CD4-positive, alpha-beta T cell treated with Interferon alpha-2 for 1 hour (primary cell): ENCODE results near the gene TTLL7.
"Not testable (repeated sequence)": the region's sequence is repeated elsewhere in the genome, so short reads cannot be mapped to it uniquely, and the experiment has no call there.

Source experiments
- DNase-seq, 2 donors: peaks; one replicate each; pipeline ENCODE4 v3.0.0-alpha.2; 2020 to 2022

TTLL7 gene

DNA sequence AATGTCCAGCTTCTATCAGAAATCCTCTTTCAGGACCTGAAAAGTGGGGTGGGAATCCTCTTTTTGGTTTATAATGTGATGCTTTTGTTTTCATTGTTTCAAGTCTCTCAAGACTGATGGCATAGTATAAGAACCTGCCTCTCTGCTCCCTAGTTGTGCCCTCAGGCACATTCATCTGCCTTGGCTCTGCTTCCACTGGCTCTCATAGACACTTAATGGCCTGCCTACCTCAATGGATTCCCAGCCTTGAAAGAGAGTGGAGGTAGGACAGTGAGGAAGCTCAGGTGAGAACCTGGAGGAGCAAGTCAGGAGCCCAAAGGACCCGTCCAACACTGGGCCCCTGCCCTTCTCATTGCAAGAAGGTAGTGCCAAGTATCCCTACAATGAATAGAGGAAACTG lies 4.8 kb downstream of the TTLL7 start:
- no peak for DNase-seq

- no peak for DNase-seq
Measured at GRCh38 chr1:83990734-83991133, 8.2 kb downstream of the TTLL7 start.

DNA sequence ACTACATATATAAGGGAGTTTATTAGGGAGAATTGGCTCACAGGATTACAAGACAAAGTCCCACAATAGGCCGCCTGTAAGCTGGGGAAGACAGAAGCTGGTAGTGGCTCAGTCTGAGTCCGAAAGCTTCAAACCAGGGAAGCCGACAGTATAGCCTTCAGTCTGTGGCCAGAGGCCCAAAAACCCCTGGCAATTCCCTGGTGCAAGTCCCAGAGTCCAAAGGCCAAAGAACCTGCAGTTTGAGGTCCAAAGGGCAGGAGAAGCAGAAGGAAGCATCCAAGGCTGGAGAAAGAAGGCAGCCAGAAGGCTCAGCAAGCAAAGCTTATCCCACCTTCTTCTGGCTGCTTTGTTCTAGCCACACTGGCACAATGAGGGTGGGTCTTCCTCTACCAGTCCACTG lies 13.9 kb downstream of the TTLL7 start:
- no peak for DNase-seq

GRCh38 chr1:83983918-83984317 lies 15.0 kb downstream of the TTLL7 start:
- DNase-seq: not testable (repeated sequence)

- no peak for DNase-seq
Measured at GRCh38 chr1:83978056-83978455, 20.9 kb downstream of the TTLL7 start.

DNA sequence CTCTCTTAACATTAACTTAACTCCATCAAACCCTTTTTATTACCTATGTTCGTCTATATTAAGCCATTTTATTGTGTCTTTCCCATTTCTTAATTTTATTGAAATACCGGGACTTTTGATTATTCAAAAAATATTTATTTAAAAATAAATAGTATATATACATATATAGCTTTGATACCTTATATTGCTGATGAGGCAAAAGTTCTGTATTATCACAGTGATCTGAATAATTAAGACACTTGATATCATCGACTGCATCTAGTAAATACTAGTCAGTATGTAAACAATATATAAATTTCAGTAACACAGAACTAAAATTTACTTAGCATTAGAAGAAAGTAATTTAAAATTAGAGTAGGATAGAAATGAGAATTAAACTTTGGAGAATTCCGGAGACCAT lies 22.0 kb downstream of the TTLL7 start:
- no peak for DNase-seq

- DNase-seq: no peak
Measured at GRCh38 chr1:83970802-83971201, 28.1 kb downstream of the TTLL7 start.

GRCh38 chr1:83970114-83970513 lies 28.8 kb downstream of the TTLL7 start:
- DNase-seq: no peak

GRCh38 chr1:83967336-83967735 lies 31.6 kb downstream of the TTLL7 start:
- no peak for DNase-seq

DNA sequence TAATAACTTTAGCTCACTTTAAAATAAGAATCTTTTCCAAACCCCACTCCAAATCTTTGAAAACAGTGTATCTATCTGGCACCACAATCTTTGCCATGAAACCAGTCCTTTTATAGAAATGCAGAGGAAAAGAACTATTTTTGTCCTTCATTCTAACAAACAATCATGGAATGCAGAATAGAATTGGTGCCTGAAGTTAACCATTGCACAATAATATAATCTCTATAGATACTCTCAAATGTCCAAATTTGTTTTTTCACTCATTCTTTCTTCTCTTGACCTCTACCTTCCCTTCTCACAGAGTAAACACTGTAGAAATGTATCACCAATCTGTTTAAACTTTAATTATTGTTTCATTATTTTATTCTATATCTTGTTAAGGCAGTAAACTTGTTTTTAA lies 34.8 kb downstream of the TTLL7 start:
- no peak for DNase-seq

- DNase-seq: no peak
Measured at GRCh38 chr1:83961571-83962295, 37.2 kb downstream of the TTLL7 start.

DNA sequence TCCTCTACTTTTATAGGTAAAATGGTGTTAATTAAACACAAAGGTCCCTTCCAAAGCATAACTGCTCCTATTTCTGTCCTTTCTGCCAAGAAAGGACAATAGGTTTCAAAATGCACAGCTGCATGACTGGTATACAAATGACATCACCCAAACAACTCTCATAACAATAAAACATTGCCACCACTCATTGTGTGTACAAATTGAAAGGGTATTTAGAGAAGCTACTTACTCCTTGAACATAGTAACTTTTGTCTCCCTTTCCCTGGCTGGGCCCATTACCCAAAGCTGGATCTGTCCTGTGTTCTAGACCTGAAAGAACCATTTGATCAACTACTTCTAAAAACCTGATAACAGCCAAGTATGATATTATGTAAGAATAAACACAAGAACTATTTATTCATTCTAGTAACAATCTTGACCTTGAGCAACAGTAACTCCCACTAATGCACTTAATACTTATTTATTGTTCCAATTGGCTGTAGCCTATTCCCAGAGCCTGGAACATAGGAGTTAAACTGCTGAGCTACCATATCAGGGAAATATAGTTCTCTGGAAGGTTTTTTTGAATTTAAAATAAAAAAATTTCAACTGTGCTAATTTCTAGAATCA lies 38.2 kb downstream of the TTLL7 start:
- DNase-seq: no peak

DNA sequence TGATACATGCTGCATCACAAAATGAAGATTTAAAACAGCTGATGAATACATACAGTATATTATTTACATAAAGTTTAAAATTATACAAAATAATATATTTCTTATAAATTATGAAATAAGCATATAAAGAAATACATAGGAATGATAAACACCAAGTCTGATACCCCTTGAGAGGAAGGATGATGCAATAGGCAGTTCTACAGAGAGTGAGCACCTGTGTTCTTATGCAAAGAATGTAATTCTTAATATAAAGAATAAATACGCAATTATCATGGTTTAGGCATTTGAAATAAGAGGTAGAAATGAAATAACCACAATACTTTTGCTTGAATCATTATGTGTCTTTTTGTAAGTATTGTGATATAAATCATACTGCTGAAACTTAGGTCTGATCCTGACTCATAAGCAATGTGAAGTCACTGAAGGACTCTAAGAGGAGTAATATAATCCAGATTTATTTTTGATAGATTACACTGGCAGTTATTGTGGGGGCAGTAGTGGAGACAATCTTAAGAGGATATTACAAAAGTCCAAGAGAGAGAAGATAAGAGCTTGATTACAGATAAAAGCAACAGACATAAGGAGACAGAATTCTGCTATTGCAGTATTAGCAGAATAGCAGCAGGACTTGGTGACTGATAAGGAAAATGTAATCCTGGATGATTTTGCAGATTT lies 39.0 kb downstream of the TTLL7 start:
- DNase-seq: no peak

- no peak for DNase-seq
Measured at GRCh38 chr1:83958704-83959103, 40.2 kb downstream of the TTLL7 start.

DNA sequence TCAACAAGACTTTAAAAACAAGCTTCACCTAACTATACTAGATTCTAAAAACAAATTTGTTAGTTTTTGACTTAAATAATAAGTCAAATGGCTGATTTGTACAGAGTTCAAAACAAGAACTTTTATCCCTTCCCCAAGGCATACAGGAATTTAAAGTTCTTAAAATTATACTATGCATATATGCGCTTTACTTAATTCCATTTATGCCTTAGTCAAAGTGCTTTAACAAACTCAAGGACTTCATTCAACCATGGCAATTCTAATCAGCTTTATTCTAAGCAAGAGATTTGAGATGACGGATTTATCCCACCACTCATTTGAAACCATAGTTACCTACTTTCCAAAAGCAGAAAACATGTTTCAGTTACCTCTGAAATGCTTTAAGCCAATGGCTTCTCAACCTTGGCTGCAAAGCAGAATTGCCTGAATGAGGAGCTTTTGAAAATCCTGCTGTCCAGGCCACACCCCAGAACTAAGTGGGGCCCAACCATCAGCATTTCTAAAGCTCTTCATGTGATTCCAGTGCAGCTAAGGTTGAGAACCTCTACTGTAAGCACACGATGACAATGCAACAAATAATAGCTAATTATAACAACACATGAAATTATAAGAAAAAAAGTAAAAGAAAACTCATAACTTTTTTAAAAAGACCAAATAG lies 44.6 kb downstream of the TTLL7 start:
- no peak for DNase-seq

GRCh38 chr1:83950106-83950661 lies 48.7 kb downstream of the TTLL7 start:
- no peak for DNase-seq

DNA sequence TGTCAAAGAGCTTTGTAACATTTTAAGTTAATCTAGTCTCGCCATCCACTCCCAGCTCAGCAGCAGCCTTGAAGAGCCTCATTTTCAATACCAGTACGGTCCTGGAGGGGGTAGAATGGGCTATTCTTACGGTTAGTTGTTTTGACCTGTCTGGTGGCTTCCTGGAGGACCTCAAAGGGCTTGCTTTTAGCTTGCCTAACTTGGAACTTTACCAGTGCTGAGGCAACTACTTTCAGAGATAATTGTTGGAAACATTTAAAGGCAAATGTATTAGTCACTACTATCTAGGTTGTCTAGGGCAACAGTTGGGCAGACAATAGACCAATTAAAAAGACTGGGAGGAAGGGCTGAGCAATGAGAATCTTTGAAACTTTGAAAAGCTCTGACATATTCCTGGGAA lies 56.0 kb downstream of the TTLL7 start:
- DNase-seq: no peak

DNA sequence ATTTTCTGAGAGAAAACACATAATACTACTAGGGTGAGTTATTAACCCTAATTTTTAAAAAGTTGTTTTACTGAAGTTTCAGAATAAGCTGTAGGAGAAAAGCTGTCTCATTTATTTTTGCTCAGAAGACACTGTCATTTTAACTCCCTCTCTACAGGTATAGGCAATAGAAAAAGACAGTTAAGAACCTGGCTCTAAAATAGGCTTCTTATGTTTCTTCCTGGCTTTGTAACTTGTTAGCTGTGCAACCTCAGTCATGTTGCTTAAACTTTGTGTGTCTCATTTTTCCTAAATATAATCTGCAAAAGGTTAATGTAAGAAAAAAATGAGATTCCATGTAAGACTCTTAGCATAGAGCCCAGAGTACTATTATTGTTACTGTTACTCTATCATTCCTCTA lies 64.4 kb downstream of the TTLL7 start:
- no peak for DNase-seq

DNA sequence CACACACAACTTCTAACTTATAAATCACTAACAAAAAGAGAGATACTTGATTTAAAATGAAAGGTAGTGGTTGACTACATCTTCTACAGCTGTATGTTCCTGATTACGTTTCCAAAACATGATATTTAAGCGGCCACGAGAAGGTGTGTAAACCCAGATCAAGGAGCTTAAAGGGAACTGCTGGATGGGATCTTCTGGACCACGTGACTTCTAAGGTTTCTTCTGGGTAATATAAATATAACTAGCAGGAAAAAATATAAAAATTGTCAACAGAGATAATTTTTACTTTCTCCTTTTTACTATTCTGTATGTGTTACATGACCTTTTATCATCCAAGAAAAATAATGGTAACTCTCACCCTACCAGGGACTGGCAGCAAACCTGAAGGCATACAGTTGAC lies 66.2 kb downstream of the TTLL7 start:
- DNase-seq: no peak

GRCh38 chr1:83932281-83932680 lies 66.7 kb downstream of the TTLL7 start:
- no peak for DNase-seq

DNA sequence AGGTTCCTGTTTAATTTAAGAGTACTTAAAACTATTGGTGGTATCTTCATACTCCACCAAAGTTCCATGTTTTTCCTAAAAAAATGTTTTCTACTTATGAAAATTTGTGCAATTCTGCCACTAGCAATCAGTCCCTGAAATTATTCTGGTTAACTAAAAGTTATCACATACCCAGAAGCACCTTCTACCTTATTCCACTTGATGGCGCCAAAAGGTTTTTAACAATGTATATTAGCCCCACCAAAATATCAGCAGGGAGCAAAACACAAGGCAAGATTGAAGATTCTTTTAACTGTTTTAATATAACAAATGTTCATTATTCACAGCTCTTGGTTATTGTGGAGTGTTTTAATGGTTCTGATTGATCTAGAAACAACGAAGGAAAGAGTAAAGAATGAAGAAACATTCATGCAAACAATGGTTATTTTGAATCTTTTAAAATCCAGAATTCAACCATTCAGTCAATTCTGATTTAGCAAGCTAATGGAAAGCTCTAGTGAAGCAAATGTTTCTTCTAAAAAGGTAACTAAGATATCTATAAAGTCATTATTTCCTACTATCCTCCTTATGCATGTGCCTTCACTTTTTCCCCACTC lies 67.2 kb downstream of the TTLL7 start:
- peak in 1 of 2 donors; percentile 63 for DNase-seq

GRCh38 chr1:83929184-83929583 lies 69.7 kb downstream of the TTLL7 start:
- no peak for DNase-seq

DNA sequence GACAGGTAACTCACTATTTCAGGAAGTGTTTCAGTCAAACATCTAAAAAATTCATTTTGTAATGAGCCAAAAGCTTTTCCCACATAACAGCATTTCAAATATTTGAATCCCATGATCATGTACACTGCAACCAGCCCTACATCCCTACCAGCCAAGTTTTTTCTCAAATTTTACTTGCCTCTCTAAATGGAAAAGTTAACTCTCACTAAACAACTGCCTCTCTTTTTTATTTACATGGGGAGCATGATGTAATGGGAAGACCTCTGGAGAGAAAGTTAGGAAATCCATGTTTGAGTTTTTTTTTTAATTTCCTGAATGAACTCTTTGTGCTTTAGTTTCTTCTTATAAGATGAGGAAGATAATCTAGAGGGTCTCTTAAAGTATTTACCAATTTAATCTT lies 70.5 kb downstream of the TTLL7 start:
- no peak for DNase-seq
